ENCODE data around the gene FGGY.

The FGGY gene

DNA sequence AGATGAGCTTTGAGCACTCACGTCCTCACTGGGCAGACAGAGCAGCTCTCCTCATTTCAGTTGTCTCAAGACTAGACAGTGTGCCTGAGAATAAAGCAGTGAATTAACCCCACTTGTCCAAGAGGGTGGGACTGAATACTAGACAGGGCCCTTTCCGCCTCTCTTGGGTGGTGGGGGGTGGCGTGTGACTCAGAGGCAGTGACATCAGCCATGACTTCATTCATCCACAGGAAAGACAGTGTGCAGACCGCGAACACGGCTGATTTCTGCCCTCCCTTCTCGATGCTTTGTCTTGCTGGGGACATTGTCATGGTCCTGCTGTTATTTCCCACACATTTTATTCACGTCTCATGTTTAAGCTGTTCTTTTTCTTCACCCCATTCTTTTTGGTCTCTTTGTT lies 64.9 kb downstream of the FGGY start:
- Histone ChIP-seq H3K9ac (ENCODE audit: low read length) (no peak overlapping the region), H3K27me3 (ENCODE audit: control insufficient read depth, insufficient read depth, low read length) (no peaks in the 10 kb centered on the region), H3K36me3 (ENCODE audit: control insufficient read depth, insufficient read depth, low read length) (no peaks in the 10 kb centered on the region)

DNA sequence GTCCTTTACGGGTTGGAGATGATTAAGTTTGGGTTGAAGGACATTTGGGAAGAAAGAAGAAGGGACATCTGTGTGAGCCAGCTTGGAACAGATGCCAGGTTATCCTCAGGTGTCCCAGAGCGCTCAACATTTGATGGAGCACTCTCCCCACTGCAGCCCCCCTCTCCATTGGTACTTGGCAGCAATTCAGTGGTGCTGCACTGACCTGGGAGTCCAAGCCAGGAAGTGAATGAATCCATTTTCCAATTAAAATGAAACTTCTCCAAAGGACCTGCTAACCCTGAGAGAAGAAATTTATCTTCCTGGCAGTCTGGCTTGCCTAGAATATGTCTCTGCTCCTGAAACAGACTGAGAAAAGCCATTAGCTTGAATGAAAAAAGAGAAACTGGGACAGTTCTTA lies 67.1 kb downstream of the FGGY start:
- no peaks in the 10 kb centered on the region for H3K9me3 ChIP-seq (ENCODE audit: control insufficient read depth, low read length)
- H3K27me3 ChIP-seq (ENCODE audit: control insufficient read depth, insufficient read depth, low read length) = no peaks in the 10 kb centered on the region
- no peak overlapping the region for H3K4me3 ChIP-seq (ENCODE audit: low read length)
- no peaks in the 10 kb centered on the region for H3K4me1 ChIP-seq (ENCODE audit: control insufficient read depth, insufficient read depth, low read length)
- no peak overlapping the region for H3K9ac ChIP-seq (ENCODE audit: low read length)
- H3K36me3 ChIP-seq (ENCODE audit: control insufficient read depth, insufficient read depth, low read length) = no peaks in the 10 kb centered on the region

More for the DNA sequence above, 64.9 kb downstream of the FGGY start:
- no peak overlapping the region for H3K4me3 ChIP-seq (ENCODE audit: low read length)
- H3K9me3 ChIP-seq (ENCODE audit: control insufficient read depth, low read length) = no peaks in the 10 kb centered on the region
- H3K4me1 ChIP-seq (ENCODE audit: control insufficient read depth, insufficient read depth, low read length) = no peaks in the 10 kb centered on the region

DNA sequence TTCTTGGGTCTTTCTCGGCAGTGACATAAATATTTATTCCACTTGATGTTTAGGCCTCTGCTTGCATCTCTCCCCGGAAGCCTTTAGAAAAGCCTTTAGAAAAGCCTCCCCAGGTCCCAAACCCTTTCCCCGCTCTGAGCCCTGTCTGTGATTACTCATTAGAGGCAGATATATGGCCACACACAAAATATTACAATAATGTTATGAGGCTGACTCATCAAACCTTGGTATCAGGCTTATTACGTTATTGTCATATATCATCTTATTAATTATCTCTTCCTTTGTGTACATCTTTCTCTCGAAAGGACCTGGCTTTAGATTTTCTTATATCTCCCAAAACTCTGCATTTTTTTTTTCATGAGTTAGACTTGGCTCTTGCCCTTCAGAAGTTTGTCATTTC lies 69.5 kb downstream of the FGGY start:
- Histone ChIP-seq H3K4me3 (ENCODE audit: low read length) (no peak overlapping the region), H3K9ac (ENCODE audit: low read length) (no peak overlapping the region), H3K4me1 (ENCODE audit: control insufficient read depth, insufficient read depth, low read length) (no peaks in the 10 kb centered on the region), H3K36me3 (ENCODE audit: control insufficient read depth, insufficient read depth, low read length) (no peaks in the 10 kb centered on the region), H3K9me3 (ENCODE audit: control insufficient read depth, low read length) (no peaks in the 10 kb centered on the region), H3K27me3 (ENCODE audit: control insufficient read depth, insufficient read depth, low read length) (no peaks in the 10 kb centered on the region)

DNA sequence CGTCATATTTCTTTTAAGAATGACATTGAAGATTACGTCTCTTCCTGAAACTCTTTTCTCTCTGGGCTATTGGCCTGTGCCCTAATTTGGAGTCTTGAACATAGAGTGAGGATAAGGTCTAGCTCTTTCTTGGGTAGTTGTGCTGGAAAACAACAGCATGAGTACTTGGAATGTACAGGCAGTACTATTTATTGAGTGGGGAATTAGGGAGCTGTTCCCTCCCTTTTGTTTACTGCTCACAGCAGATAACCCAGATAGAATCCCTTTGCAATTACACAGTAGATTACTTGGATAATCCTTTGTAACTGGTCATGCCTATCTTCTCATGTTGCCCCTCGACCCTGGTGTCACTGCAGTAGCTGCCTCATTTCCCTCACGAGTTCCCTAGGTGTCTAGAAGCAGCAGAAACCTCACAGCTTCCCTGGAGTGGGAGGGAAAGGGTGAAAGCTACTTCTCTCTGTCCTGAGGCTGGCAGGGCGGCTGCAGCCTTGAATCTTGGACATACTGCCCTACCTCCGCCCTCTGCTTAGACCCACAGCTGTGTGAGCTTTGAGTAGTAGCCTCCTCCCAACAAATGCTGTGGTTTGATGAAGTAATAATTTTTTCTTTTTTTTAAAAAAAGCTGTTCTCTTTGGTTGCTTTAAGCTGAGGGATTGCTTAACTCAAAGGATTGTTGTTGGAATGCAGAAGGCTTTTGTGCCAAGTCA lies 70.6 kb downstream of the FGGY start:
- Histone ChIP-seq H3K27me3 (ENCODE audit: control insufficient read depth, insufficient read depth, low read length) (no peaks in the 10 kb centered on the region), H3K4me3 (ENCODE audit: low read length) (no peak overlapping the region)

DNA sequence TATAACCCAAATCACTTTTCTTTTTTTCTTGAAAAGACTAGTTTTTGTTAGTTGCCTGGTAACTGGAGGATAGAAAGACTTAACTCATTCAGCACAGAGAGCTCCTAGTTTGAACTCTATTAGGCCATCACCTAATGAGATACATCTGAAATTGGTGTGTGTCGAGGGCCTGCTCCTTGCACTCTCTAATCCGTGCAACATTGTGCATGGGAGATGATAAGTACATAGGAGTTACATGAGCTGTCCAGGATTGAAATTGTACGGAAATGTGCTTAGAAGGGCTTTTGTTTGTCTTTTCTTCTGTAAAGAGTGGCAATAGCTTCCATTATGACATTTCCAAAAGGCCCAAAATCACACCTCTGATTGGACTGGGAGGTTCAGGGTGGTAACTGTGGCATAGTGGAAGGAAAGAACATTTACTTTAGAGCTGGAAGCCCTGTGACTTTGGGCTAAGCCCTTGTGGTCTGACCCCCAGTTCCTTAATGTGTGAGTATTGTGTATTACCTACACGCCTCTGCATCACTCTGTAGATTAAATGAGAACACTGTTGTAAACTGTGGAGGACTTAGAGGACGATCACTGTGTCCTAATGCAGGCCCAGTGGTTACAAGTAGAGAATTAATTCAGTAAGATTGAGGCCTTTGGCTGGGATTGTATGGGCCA lies 71.2 kb downstream of the FGGY start:
- Histone ChIP-seq H3K9me3 (ENCODE audit: control insufficient read depth, low read length) (no peaks in the 10 kb centered on the region), H3K4me3 (ENCODE audit: low read length) (no peak overlapping the region), H3K9ac (ENCODE audit: low read length) (no peak overlapping the region), H3K27me3 (ENCODE audit: control insufficient read depth, insufficient read depth, low read length) (no peaks in the 10 kb centered on the region), H3K4me1 (ENCODE audit: control insufficient read depth, insufficient read depth, low read length) (no peaks in the 10 kb centered on the region), H3K36me3 (ENCODE audit: control insufficient read depth, insufficient read depth, low read length) (no peaks in the 10 kb centered on the region)

More for the DNA sequence above, 70.6 kb downstream of the FGGY start:
- H3K9ac ChIP-seq (ENCODE audit: low read length) = no peak overlapping the region
- no peaks in the 10 kb centered on the region for H3K4me1 ChIP-seq (ENCODE audit: control insufficient read depth, insufficient read depth, low read length)
- H3K9me3 ChIP-seq (ENCODE audit: control insufficient read depth, low read length) = no peaks in the 10 kb centered on the region
- H3K36me3 ChIP-seq (ENCODE audit: control insufficient read depth, insufficient read depth, low read length) = no peaks in the 10 kb centered on the region

DNA sequence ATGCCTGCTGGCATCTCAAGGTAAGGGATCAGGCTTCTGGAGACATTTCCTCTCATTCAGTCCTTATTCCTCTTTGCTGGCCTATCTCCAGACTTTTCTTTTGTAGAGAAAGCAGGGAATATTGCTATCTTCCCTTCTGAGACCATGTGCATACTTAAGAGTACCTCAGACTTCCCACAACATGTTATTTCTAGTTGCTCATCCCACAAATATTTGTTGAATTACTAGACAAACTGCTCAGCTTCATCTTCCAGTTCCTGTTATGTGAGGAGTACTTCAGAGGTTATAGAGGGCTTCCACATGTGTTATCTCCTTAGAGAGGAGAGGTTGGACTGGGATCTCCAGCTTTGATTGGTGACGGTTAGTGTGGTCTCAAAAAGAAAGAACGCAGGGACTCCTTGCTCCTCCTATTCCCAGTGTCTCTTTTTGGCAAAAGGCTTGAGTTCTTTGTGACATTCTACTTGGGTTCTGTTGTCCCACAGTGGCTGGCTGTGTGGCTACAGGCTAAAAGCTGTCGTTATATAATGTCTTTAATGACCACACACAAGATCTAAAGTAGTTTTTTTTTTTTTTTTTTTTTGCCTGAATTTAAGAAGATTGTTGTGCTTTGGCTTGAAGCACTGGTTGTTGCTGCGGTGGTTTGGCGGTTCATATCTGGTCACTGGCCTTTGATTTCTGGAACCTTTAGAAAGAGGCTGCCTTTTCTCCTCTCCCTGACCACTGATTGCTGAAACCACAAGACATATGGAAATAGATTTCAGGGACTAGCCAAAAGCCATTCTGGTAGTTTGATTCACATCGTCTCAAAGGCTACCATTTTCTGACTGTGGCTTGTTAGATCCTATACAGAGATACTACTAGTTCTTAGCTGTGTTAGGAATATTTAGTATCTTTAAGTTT lies 78.7 kb downstream of the FGGY start:
- no peak overlapping the region for H3K4me3 ChIP-seq (ENCODE audit: low read length)
- H3K27me3 ChIP-seq (ENCODE audit: control insufficient read depth, insufficient read depth, low read length) = no peaks in the 10 kb centered on the region
- no peaks in the 10 kb centered on the region for H3K9me3 ChIP-seq (ENCODE audit: control insufficient read depth, low read length)

DNA sequence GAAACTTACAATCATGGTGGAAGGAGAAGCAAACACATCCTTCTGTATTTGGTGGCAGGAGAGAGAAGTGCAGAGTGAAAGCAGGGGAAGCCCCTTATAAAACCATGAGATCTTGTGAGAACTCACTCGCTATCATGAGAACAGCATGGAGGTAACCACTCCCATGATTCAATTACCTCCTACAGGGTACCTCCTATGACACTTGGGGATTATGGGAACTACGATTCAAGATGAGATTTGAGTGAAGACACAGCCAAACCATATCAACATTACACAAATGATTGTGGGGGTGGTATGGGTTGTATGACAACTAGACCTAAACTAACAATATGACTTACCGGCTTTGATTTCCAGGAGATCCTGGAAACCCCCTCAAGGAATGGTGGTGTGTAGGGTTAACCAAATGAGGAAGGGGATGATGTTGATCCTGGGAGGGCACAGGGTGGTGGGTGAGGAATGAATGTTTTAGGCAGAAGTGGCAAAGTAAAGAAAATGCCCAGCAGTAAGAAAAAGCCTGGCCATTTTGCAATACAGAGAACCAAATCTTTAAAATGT lies 80.5 kb downstream of the FGGY start:
- H3K4me3 ChIP-seq (ENCODE audit: low read length) = no peak overlapping the region

More for the DNA sequence above, 78.7 kb downstream of the FGGY start:
- Histone ChIP-seq H3K4me1 (ENCODE audit: control insufficient read depth, insufficient read depth, low read length) (no peaks in the 10 kb centered on the region), H3K36me3 (ENCODE audit: control insufficient read depth, insufficient read depth, low read length) (no peaks in the 10 kb centered on the region), H3K9ac (ENCODE audit: low read length) (no peak overlapping the region)

DNA sequence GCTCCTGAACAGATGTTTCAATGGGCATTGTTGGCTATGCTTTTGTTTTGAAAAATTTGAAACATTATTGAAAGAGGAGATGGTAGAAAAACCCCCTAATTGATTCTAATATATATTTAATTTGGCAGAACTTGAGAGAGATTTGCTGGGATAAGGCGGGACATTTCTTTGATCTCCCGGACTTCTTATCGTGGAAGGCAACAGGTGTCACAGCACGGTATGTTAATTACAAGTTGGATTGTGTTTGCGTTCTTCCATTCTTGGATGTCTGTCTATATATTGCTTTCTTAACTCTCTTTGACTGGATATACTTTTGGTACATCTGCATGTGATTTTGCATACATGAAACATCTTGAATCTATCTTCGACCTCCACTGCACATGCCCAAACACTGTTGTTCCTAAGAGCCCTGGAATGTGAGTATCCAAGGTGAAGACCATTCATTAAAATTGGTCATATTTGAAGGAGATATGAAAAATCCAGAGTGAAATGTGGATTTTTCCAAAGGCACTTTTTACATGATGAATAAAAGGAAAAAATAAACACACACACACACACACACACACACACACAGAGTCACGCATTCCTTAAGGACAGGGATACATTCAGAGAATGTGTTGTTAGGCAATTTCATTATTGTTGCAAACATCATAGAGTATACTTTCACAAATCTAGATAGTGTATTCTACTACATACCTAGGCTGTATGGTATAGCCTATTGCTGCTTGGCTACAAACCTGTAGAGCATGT lies 81.9 kb downstream of the FGGY start:
- Histone ChIP-seq H3K9ac (ENCODE audit: low read length) (no peak overlapping the region), H3K27me3 (ENCODE audit: control insufficient read depth, insufficient read depth, low read length) (no peaks in the 10 kb centered on the region)

More for the DNA sequence above, 80.5 kb downstream of the FGGY start:
- H3K9ac ChIP-seq (ENCODE audit: low read length) = no peak overlapping the region
- no peaks in the 10 kb centered on the region for H3K4me1 ChIP-seq (ENCODE audit: control insufficient read depth, insufficient read depth, low read length)
- no peaks in the 10 kb centered on the region for H3K27me3 ChIP-seq (ENCODE audit: control insufficient read depth, insufficient read depth, low read length)
- H3K36me3 ChIP-seq (ENCODE audit: control insufficient read depth, insufficient read depth, low read length) = no peaks in the 10 kb centered on the region
- H3K9me3 ChIP-seq (ENCODE audit: control insufficient read depth, low read length) = no peaks in the 10 kb centered on the region

DNA sequence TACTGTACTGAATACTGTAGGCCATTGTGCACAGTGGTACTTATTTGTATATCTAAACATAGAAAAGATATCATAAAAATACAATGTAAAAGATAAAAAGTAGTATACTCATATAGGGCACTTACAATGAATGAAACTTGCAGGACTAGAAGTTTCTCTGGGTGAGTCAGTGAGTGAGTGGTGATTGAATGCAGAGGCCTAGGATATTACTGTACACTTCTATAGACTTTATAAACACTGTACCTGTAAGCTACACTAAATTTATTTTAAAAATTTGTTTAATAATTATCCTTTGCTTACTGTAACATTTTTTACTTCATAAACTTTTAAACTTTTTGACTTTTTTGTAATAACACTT lies 82.5 kb downstream of the FGGY start:
- Histone ChIP-seq H3K27me3 (ENCODE audit: control insufficient read depth, insufficient read depth, low read length) (no peaks in the 10 kb centered on the region), H3K4me1 (ENCODE audit: control insufficient read depth, insufficient read depth, low read length) (peaks cover 3% of the 10 kb centered on the region), H3K4me3 (ENCODE audit: low read length) (no peak overlapping the region), H3K36me3 (ENCODE audit: control insufficient read depth, insufficient read depth, low read length) (no peaks in the 10 kb centered on the region), H3K9ac (ENCODE audit: low read length) (no peak overlapping the region), H3K9me3 (ENCODE audit: control insufficient read depth, low read length) (no peaks in the 10 kb centered on the region)

More for the DNA sequence above, 81.9 kb downstream of the FGGY start:
- Histone ChIP-seq H3K9me3 (ENCODE audit: control insufficient read depth, low read length) (no peaks in the 10 kb centered on the region), H3K36me3 (ENCODE audit: control insufficient read depth, insufficient read depth, low read length) (no peaks in the 10 kb centered on the region), H3K4me1 (ENCODE audit: control insufficient read depth, insufficient read depth, low read length) (no peaks in the 10 kb centered on the region), H3K4me3 (ENCODE audit: low read length) (no peak overlapping the region)

DNA sequence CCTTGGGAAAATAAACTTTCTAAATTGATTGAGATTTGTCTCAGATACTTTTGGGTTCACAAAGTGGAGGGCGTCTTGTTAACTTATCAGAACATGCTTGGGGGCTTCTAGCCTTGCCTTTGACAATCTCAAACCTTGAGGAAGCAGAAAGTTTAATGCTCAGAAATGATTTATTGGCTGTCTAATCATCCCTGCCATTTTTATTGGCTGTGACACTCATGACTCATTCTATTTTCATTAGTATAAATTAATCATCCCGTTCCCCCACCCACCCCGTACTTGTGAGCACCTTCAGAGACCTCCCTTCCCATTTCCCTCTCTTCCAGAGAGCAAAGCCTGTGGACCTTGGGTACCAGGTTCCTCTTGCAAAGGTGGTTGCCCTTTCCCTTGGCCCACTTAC lies 87.1 kb downstream of the FGGY start:
- Histone ChIP-seq H3K36me3 (ENCODE audit: control insufficient read depth, insufficient read depth, low read length) (no peaks in the 10 kb centered on the region), H3K9me3 (ENCODE audit: control insufficient read depth, low read length) (no peaks in the 10 kb centered on the region), H3K9ac (ENCODE audit: low read length) (no peak overlapping the region), H3K4me1 (ENCODE audit: control insufficient read depth, insufficient read depth, low read length) (peaks cover 3% of the 10 kb centered on the region), H3K27me3 (ENCODE audit: control insufficient read depth, insufficient read depth, low read length) (no peaks in the 10 kb centered on the region), H3K4me3 (ENCODE audit: low read length) (no peak overlapping the region)

DNA sequence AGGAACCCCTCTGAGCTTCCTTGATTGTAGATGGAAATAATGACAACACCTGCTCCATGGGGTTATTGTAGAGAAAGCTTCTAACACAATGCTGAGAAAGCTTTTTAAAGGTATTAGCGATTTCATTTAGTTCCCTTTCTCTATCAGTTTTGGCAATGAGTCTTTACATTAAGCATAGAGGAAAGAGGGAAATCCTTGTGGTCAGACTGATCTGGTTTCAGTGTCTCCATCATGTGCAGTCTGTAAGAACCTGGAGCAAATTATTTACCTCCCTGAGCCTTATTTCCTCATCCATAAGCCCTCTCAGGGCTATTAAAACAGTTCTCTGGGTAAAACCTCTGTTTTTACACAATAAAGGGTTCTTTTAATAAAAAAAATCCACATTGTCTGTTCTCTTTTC lies 87.5 kb downstream of the FGGY start:
- no peaks in the 10 kb centered on the region for H3K27me3 ChIP-seq (ENCODE audit: control insufficient read depth, insufficient read depth, low read length)
- H3K9ac ChIP-seq (ENCODE audit: low read length) = no peak overlapping the region
- H3K9me3 ChIP-seq (ENCODE audit: control insufficient read depth, low read length) = no peaks in the 10 kb centered on the region
- H3K36me3 ChIP-seq (ENCODE audit: control insufficient read depth, insufficient read depth, low read length) = no peaks in the 10 kb centered on the region
- H3K4me1 ChIP-seq (ENCODE audit: control insufficient read depth, insufficient read depth, low read length) = peaks cover 3% of the 10 kb centered on the region
- no peak overlapping the region for H3K4me3 ChIP-seq (ENCODE audit: low read length)

Data from mucosa of stomach (tissue), 1 donor.